Measurements from ENCODE around the gene ADGRB2. TPM values are rescaled to one million over a fixed set of nuclear protein-coding genes. Genes with fewer than 3 reads are reported as not detected.

ADGRB2 gene
- total and polyA plus RNA-seq, 8 donors = 0.61 to 4.9 (median 1.9) TPM; not detected in 1

DNA sequence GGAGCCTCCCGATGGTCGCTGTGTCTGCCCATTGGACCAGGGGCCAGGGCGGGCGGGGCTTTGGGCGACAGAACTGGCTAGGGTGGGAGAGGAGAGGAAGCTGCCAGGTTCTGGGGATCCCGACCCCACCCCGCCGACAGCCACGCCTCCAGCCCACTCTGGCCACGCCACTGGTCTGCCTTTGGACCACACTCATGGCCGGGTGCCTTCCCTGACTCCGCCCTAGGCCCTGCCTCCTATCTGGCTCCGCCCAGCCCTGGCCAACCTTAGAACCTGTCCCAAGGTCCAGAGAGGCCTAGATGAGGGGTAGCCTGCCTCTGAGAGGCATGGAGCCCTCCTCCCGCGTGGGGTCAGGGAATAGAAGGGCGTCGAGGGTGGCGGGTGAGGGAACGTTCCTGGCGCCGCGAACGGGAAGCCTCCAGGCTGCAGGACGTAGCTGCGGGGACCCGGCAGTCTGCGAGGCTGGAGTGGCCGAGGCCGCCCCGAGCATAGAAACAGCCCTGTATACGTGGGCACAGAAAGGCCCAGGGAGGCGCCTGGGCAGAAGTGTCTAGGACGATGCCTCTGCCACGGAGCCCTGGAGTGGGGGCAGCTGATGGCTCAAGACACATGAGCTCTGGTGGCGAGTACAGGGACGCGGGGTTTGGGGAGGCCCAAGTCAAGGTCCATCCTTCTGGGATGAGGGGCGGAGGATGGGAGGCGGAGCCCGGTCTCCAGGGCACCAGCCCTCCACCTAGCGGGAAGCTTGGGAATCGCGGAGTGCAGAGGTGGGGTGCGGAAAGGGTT lies 48.9 kb downstream of the ADGRB2 start:
- WGBS, 5 donors = 1 to 3% (median 2%) methylated on average over 27 to 44 of the region's 44 CpGs
- intact Hi-C loops (cut with DNase I; ENCODE audit: low total_unique reads) = loop anchor here (5.0 kb wide), 1 partner anchor 53 kb away; no protein-coding TSS in a partner anchor
- Histone ChIP-seq H3K4me3 (peak overlapping the region; percentile 33 to 45 (median 44)), H3K36me3 (no peaks in the 10 kb centered on the region), H3K27me3 (peaks cover 0 to 12% (median 0%) of the 10 kb centered on the region in 3 donors), H3K9me3 (no peaks in the 10 kb centered on the region), H3K27ac (peak overlapping the region; percentile 75 to 94 (median 90)), H3K4me1 (peaks cover 33 to 59% (median 56%) of the 10 kb centered on the region in 4 donors)
- peak; percentile 90 to 97 for DNase-seq
- TF ChIP-seq EP300 (IDR thresholded peaks at IDR 0.05) (no peak), POLR2AphosphoS5 (IDR thresholded peaks at IDR 0.05) (peak; percentile 18 to 77 (median 68)), POLR2A (IDR thresholded peaks at IDR 0.05) (no peak)
- TF ChIP-seq, protein P1, sequence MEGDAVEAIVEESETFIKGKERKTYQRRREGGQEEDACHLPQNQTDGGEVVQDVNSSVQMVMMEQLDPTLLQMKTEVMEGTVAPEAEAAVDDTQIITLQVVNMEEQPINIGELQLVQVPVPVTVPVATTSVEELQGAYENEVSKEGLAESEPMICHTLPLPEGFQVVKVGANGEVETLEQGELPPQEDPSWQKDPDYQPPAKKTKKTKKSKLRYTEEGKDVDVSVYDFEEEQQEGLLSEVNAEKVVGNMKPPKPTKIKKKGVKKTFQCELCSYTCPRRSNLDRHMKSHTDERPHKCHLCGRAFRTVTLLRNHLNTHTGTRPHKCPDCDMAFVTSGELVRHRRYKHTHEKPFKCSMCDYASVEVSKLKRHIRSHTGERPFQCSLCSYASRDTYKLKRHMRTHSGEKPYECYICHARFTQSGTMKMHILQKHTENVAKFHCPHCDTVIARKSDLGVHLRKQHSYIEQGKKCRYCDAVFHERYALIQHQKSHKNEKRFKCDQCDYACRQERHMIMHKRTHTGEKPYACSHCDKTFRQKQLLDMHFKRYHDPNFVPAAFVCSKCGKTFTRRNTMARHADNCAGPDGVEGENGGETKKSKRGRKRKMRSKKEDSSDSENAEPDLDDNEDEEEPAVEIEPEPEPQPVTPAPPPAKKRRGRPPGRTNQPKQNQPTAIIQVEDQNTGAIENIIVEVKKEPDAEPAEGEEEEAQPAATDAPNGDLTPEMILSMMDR (IDR thresholded peaks at IDR 0.05) = peak in 5 of 7 experiments; percentile 81 to 98 (median 87)

DNA sequence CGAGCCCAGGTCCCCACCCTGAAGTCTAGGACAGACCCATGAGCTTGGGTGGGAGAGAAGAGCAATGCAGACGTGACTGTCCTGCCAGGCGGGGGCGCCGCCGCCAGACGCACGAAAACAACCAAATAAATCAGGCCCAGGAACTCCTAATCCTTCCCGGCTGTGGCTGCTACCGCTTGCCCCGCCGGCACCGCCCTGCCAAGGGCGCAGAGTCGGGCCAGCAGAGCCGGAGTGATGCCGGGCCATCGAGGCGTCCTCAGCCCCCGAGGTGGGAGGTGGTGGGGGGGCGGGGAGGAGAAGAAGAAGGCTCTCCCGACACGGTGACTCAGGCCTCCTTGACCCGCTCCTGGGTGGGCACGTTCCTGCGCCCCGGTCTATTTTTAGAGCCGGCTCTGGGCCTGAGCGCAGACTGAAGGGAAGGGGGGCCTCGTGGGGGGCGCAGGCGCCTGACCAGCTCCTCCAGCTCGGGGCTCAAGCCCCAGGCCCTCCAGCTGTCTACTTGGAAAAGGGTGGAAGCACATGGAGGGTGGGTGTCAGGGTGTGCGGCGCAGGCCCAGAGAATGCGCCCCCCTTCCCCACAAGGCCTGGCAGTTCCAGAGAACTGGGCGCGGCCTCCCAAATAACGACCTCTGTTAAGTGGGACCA lies 49.6 kb downstream of the ADGRB2 start:
- WGBS, 5 donors = 3 to 7% (median 4%) methylated on average over 19 to 39 of the region's 39 CpGs
- intact Hi-C loops (cut with DNase I; ENCODE audit: low total_unique reads) = loop anchor here (5.0 kb wide), 1 partner anchor 52 kb away; no protein-coding TSS in a partner anchor
- peak; percentile 42 to 90 for DNase-seq
- TF ChIP-seq, protein P1 (IDR thresholded peaks at IDR 0.05) = peak in 3 of 7 experiments; percentile 21 to 42 (median 21)
- TF ChIP-seq POLR2AphosphoS5 (IDR thresholded peaks at IDR 0.05) (peak in 2 of 3 donors; percentile 73 to 75), POLR2A (IDR thresholded peaks at IDR 0.05) (no peak)
- Histone ChIP-seq H3K9me3 (no peaks in the 10 kb centered on the region), H3K27ac (peak overlapping the region; percentile 75 to 94 (median 90)), H3K4me3 (peak overlapping the region; percentile 33 to 45 (median 44)), H3K27me3 (peaks cover 0 to 12% (median 0%) of the 10 kb centered on the region in 3 donors), H3K4me1 (peaks cover 33 to 59% (median 56%) of the 10 kb centered on the region in 4 donors), H3K36me3 (no peaks in the 10 kb centered on the region)

DNA sequence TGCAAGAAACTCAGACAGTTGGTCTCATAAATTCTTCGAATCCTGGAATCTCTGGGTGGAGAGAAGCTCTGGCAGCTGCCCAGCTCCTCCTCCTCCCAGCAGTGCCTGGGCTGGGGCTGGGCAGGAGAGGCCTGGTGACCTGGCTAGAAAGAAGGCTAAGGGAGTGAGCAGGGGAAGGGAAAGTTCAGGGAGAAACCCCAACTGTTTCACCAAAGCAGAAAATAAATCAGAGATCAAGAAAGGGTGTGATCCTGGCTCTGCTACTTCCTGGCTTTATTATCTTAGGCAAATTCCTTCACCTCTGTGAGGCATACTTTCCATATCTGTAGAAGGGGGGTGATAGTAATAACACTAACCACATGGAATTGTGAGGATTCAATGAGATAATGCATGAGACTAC lies 51.5 kb downstream of the ADGRB2 start:
- DNase-seq = peak; percentile 73 to 78
- Histone ChIP-seq H3K27me3 (peaks cover 0 to 12% (median 0%) of the 10 kb centered on the region in 3 donors), H3K36me3 (no peaks in the 10 kb centered on the region), H3K27ac (peak overlapping the region; percentile 49 to 94 (median 90)), H3K4me1 (peaks cover 33 to 69% (median 56%) of the 10 kb centered on the region in 4 donors), H3K4me3 (no peak overlapping the region), H3K9me3 (no peaks in the 10 kb centered on the region)
- WGBS, 5 donors = 15 to 24% (median 19%) methylated on average over 1 of the region's 1 CpG
- intact Hi-C loops (cut with DNase I; ENCODE audit: low total_unique reads) = no loop called here
- peak in 2 of 3 donors; percentile 47 to 87 for TF ChIP-seq POLR2AphosphoS5 (IDR thresholded peaks at IDR 0.05)
- TF ChIP-seq, protein P1 (IDR thresholded peaks at IDR 0.05) = no peak

DNA sequence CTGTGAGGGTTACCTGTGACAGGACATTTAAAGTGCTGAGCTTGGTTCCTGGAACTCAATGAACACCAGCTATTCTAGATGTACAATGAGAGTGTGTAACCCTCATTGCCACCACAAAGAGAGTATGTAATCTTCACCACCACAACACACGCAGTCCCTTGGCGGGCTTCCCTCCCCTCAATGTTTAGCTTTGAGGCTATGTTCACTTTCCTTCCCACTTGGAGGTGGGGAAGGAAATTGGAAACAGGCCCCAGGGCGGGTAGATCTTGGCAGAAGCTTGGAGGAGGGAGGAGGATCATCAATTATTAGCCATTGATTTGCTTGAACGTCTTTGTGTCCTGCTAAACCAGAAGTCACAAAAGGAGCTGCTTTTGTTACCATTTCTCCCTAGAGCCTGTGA lies 52.1 kb downstream of the ADGRB2 start:
- peak in 1 of 2 donors; percentile 45 for DNase-seq
- Histone ChIP-seq H3K9me3 (no peaks in the 10 kb centered on the region), H3K36me3 (no peaks in the 10 kb centered on the region), H3K4me1 (peaks cover 33 to 74% (median 56%) of the 10 kb centered on the region in 4 donors), H3K27me3 (peaks cover 0 to 12% (median 0%) of the 10 kb centered on the region in 3 donors), H3K4me3 (no peak overlapping the region), H3K27ac (peak overlapping the region; percentile 49 to 94 (median 90))
- intact Hi-C loops (cut with DNase I; ENCODE audit: low total_unique reads) = no loop called here
- TF ChIP-seq EP300 (IDR thresholded peaks at IDR 0.05) (no peak), POLR2A (IDR thresholded peaks at IDR 0.05) (no peak), POLR2AphosphoS5 (IDR thresholded peaks at IDR 0.05) (no peak)
- TF ChIP-seq, protein P1 (IDR thresholded peaks at IDR 0.05) = no peak
- WGBS, 5 donors = 22 to 37% (median 31%) methylated on average over 4 of the region's 4 CpGs
